H9 (cell line): Measurements from ENCODE around the gene ARSI. TPM values are rescaled to one million over a fixed set of nuclear protein-coding genes. Genes with fewer than 3 reads are reported as not detected.

ENCODE experiments used
- DNase-seq: peaks from one replicate; pipeline ENCODE4 v3.0.0-alpha.2; 2017
- H2AFZ ChIP-seq: one replicate; pipeline ENCODE4 v1.6.1; 2013; ENCODE audit warnings: mild to moderate bottlenecking, low read length, control low read depth, moderate library complexity
- H2AK5ac ChIP-seq: 2 replicates; pipeline ENCODE4 v1.6.1; 2013; ENCODE audit warnings: low read length, control low read depth, mixed read lengths; ENCODE audit not compliant: insufficient read length
- H2BK120ac ChIP-seq: one replicate; pipeline ENCODE4 v1.6.1; 2013; ENCODE audit warnings: low read depth, mild to moderate bottlenecking, low read length, control low read depth, inconsistent platforms; ENCODE audit not compliant: poor library complexity, severe bottlenecking
- H2BK12ac ChIP-seq: 2 replicates; pipeline ENCODE4 v1.6.1; 2013; ENCODE audit warnings: low read length, control low read depth, mixed read lengths, low read depth; ENCODE audit not compliant: insufficient read length
- H2BK15ac ChIP-seq: 2 replicates; pipeline ENCODE4 v1.6.1; 2013; ENCODE audit warnings: low read depth, low read length, control low read depth
- H2BK20ac ChIP-seq: one replicate; pipeline ENCODE4 v1.6.1; 2013; ENCODE audit warnings: low read depth, mild to moderate bottlenecking, low read length, control low read depth, inconsistent platforms; ENCODE audit not compliant: poor library complexity, severe bottlenecking
- H2BK5ac ChIP-seq: 2 replicates; pipeline ENCODE4 v1.6.1; 2013; ENCODE audit warnings: low read length, control low read depth, mixed read lengths; ENCODE audit not compliant: insufficient read length
- H3K14ac ChIP-seq: 2 replicates; pipeline ENCODE4 v1.6.1; 2013; ENCODE audit warnings: low read length, control low read depth; ENCODE audit not compliant: insufficient read depth
- H3K18ac ChIP-seq: 2 replicates; pipeline ENCODE4 v1.6.1; 2013; ENCODE audit warnings: low read depth, mild to moderate bottlenecking, mixed read lengths, low read length, control low read depth; ENCODE audit not compliant: insufficient read length
- H3K23ac ChIP-seq: 2 replicates; pipeline ENCODE4 v1.6.1; 2013; ENCODE audit warnings: low read length, control low read depth, mixed read lengths, low read depth; ENCODE audit not compliant: insufficient read length
- H3K23me2 ChIP-seq: 2 replicates; pipeline ENCODE4 v1.6.1; 2013; ENCODE audit warnings: low read depth, mild to moderate bottlenecking, mixed read lengths, low read length, control low read depth; ENCODE audit not compliant: insufficient read length, poor library complexity, severe bottlenecking
- H3K27ac ChIP-seq: 2 replicates; pipeline ENCODE4 v1.5.1; 2013; ENCODE audit warnings: low read length, control low read depth, mixed read lengths, low read depth; ENCODE audit not compliant: insufficient read length
- H3K27me3 ChIP-seq: 2 replicates; pipeline ENCODE4 v1.6.1; 2013; ENCODE audit warnings: low read length, control low read depth, inconsistent platforms; ENCODE audit not compliant: insufficient read depth
- H3K4ac ChIP-seq: 2 replicates; pipeline ENCODE4 v1.6.1; 2013; ENCODE audit warnings: low read depth, mild to moderate bottlenecking, control low read depth, inconsistent platforms, low read length, moderate library complexity
- H3K4me1 ChIP-seq: 2 replicates; pipeline ENCODE4 v1.6.1; 2013; ENCODE audit warnings: low read length, control low read depth, inconsistent platforms; ENCODE audit not compliant: insufficient read depth
- H3K4me2 ChIP-seq: 2 replicates; pipeline ENCODE4 v1.6.1; 2013; ENCODE audit warnings: low read length, control low read depth, mixed read lengths; ENCODE audit not compliant: insufficient read length, insufficient read depth
- H3K56ac ChIP-seq: 2 replicates; pipeline ENCODE4 v1.6.1; 2013; ENCODE audit warnings: low read depth, mild to moderate bottlenecking, mixed read lengths, low read length, control low read depth; ENCODE audit not compliant: insufficient read length
- H3K79me1 ChIP-seq: 2 replicates; pipeline ENCODE4 v1.6.1; 2013; ENCODE audit warnings: low read depth, mild to moderate bottlenecking, moderate library complexity, low read length, control low read depth, inconsistent platforms; ENCODE audit not compliant: insufficient read depth, poor library complexity, severe bottlenecking
- H3K79me2 ChIP-seq: 2 replicates; pipeline ENCODE4 v1.6.1; 2013; ENCODE audit warnings: low read length, control low read depth, inconsistent platforms; ENCODE audit not compliant: insufficient read depth
- H3K9ac ChIP-seq: 2 replicates; pipeline ENCODE4 v1.6.1; 2013; ENCODE audit warnings: low read length, control low read depth, mixed read lengths; ENCODE audit not compliant: insufficient read length; ENCODE audit errors: extremely low read depth
- H3K9me3 ChIP-seq: one replicate; pipeline ENCODE4 v1.6.1; 2013; ENCODE audit warnings: low read depth, low read length, inconsistent platforms; ENCODE audit not compliant: control insufficient read depth
- H3T11ph ChIP-seq: one replicate; pipeline ENCODE4 v1.6.1; 2013; ENCODE audit warnings: mild to moderate bottlenecking, low read length, control low read depth, inconsistent platforms
- H4K20me1 ChIP-seq: one replicate; pipeline ENCODE4 v1.6.1; 2013; ENCODE audit not compliant: control insufficient read depth, insufficient read length, insufficient read depth
- H4K5ac ChIP-seq: 2 replicates; pipeline ENCODE4 v1.6.1; 2013; ENCODE audit warnings: low read depth, mild to moderate bottlenecking, mixed read lengths, low read length, control low read depth; ENCODE audit not compliant: insufficient read length
- H4K8ac ChIP-seq: replicated peaks from 2 replicates; pipeline ENCODE4 v1.6.1; 2013; ENCODE audit warnings: low read length, control low read depth, mixed read lengths, low read depth; ENCODE audit not compliant: insufficient read length
- H4K91ac ChIP-seq: 2 replicates; pipeline ENCODE4 v1.6.1; 2013; ENCODE audit warnings: low read depth, mild to moderate bottlenecking, moderate library complexity, mixed read lengths, low read length, control low read depth; ENCODE audit not compliant: insufficient read length
- H3K27ac Mint-ChIP-seq, 3 experiments: 2 replicates in 2 of 3; 3 replicates in 1 of 3; pipeline ENCODE4 v1.8.0; 2020 to 2021; ENCODE audit warnings: mixed read lengths in 3 of 3, mild to moderate bottlenecking in 1 of 3, moderate library complexity in 1 of 3
- H3K27me3 Mint-ChIP-seq: 2 replicates; pipeline ENCODE4 v1.8.0; 2021; ENCODE audit warnings: low read depth, mild to moderate bottlenecking, moderate library complexity, mixed read lengths
- H3K36me3 Mint-ChIP-seq, 3 experiments: 2 replicates in 2 of 3; 3 replicates in 1 of 3; pipeline ENCODE4 v1.8.0; 2020 to 2021; ENCODE audit warnings: low read depth in 3 of 3, mixed read lengths in 3 of 3; ENCODE audit not compliant: insufficient read depth in 1 of 3
- H3K4me1 Mint-ChIP-seq, 2 experiments: 2 replicates each; pipeline ENCODE4 v1.8.0; 2020; ENCODE audit warnings: mixed read lengths in 2 of 2
- H3K4me3 Mint-ChIP-seq, 2 experiments: 2 replicates in 1 of 2; 3 replicates in 1 of 2; pipeline ENCODE4 v1.8.0; 2020 to 2021; ENCODE audit warnings: mild to moderate bottlenecking in 2 of 2, mixed read lengths in 2 of 2, moderate library complexity in 1 of 2
- H3K9me3 Mint-ChIP-seq, 2 experiments: 2 replicates in 1 of 2; 3 replicates in 1 of 2; pipeline ENCODE4 v1.8.0; 2020; ENCODE audit warnings: mild to moderate bottlenecking in 2 of 2, mixed read lengths in 2 of 2, moderate library complexity in 1 of 2
- CTCF ChIP-seq: fragments of 200-600 bp; sonication (generic); conservative IDR thresholded peaks from 3 replicates; pipeline ENCODE4 v1.8.0; 2021; ENCODE audit warnings: antibody characterized with exemption, mild to moderate bottlenecking
- WGBS: extraction: QIAGEN DNeasy Blood & Tissue Kit; methylation state at CpG from one replicate; pipeline ENCODE4 v1.1.7; 2013; ENCODE audit warnings: missing lambda C conversion rate, low lambda C conversion rate, mixed read lengths; ENCODE audit not compliant: insufficient read length; ENCODE audit errors: extremely low coverage; 5-methylcytosine and 5-hydroxymethylcytosine counted together
- total RNA-seq: library from RNA; stranded (reverse); gene quantifications from 2 replicates; pipeline ENCODE4 v1.2.1, GENCODE V29; 2021

ARSI gene
- total RNA-seq, 1 experiment from 2014 or later: 1.7 TPM

DNA sequence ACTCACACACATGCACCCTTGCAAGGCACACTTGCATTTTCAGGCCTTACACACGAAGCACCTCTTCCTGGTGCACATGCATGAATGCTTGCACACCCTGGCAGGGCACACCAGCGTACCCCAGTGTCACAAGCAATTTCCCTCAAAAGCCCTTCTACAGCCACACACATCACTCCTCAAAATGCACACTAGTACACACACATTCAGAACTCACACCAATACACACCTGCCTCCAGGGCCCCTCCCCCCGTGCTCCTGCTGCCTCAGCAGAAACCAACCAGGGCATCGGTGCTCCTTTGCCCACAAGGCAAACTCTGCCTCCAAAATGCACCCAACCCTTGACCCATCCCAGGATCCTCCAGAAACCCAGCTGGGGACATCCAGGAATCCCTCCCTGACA, 14.3 kb downstream of the ARSI start:
- Histone ChIP-seq H3K9me3 (no peaks in the 10 kb centered on the region), H3K4ac (no peak overlapping the region), H3K4me2 (no peak overlapping the region), H2BK15ac (no peak overlapping the region), H3K79me2 (no peaks in the 10 kb centered on the region), H3K4me1 (no peaks in the 10 kb centered on the region; the same call in 1 of the 2 replicates), H3T11ph (no peak overlapping the region), H2BK12ac (no peak overlapping the region), H3K9ac (no peak overlapping the region), H4K20me1 (no peaks in the 10 kb centered on the region), H2BK5ac (no peak overlapping the region), H4K5ac (no peak overlapping the region), H2BK120ac (no peak overlapping the region), H3K18ac (no peak overlapping the region), H3K23me2 (no peaks in the 10 kb centered on the region), H3K27me3 (no peaks in the 10 kb centered on the region), H2AK5ac (no peak overlapping the region), H3K56ac (no peak overlapping the region), H3K79me1 (no peaks in the 10 kb centered on the region), H4K8ac (no peak overlapping the region), H4K91ac (no peak overlapping the region), H3K14ac (no peak overlapping the region), H2BK20ac (no peak overlapping the region), H3K23ac (no peak overlapping the region), H3K27ac (no peak overlapping the region), H2AFZ (no peak overlapping the region)
- Mint-ChIP-seq H3K9me3 (no peaks in the 10 kb centered on the region; a peak in 1 of 5 replicates), H3K36me3 (no peaks in the 10 kb centered on the region), H3K4me1 (peaks cover 18 to 19% of the 10 kb centered on the region in 2 experiments), H3K27ac (no peak overlapping the region), H3K27me3 (peaks cover 14% of the 10 kb centered on the region), H3K4me3 (no peak overlapping the region)
- TF ChIP-seq CTCF: no peak
- no peak for DNase-seq
- WGBS: no CpG with 5 or more reads among the region's 4 CpGs
